Fibroblast of villous mesenchyme (primary cell): ENCODE measurements around the gene CDX1. TPM values are rescaled to one million over a fixed set of nuclear protein-coding genes. Genes with fewer than 3 reads are reported as not detected.

ENCODE experiments used
- DNase-seq: peaks from one replicate; pipeline ENCODE4 v3.0.0-alpha.2; 2010; ENCODE audit warnings: low read depth
- H3K4me3 ChIP-seq: 2 replicates; pipeline ENCODE4 v1.5.1; 2011; ENCODE audit warnings: low read depth, mild to moderate bottlenecking, low read length
- CTCF ChIP-seq: IDR thresholded peaks from 2 replicates; pipeline ENCODE4 v1.5.1; 2012; ENCODE audit warnings: low read depth, mild to moderate bottlenecking, low read length; ENCODE audit not compliant: insufficient read depth
- total RNA-seq: library from RNA; depleted of rRNA; stranded (reverse); fragments of >200 nt; gene quantifications from 2 replicates; pipeline ENCODE4 v1.2.3, GENCODE V29; 2012

Gene CDX1
- total RNA-seq, 1 donor = under 0.01 TPM

GRCh38 chr5:150203832-150204589 is 37.4 kb downstream of the CDX1 start:
- DNase-seq = no peak
- no peak overlapping the region for H3K4me3 ChIP-seq
- TF ChIP-seq CTCF = no peak

GRCh38 chr5:150204590-150204960 is 38.0 kb downstream of the CDX1 start:
- DNase-seq = no peak
- H3K4me3 ChIP-seq = no peak overlapping the region
- TF ChIP-seq CTCF = no peak

GRCh38 chr5:150206098-150206778 is 39.7 kb downstream of the CDX1 start:
- DNase-seq = no peak
- TF ChIP-seq CTCF = no peak
- H3K4me3 ChIP-seq = no peak overlapping the region

GRCh38 chr5:150206779-150207115 is 40.2 kb downstream of the CDX1 start:
- no peak for DNase-seq
- TF ChIP-seq CTCF = no peak
- H3K4me3 ChIP-seq = no peak overlapping the region

- DNase-seq = peak; percentile 44
Observed at GRCh38 chr5:150208187-150209098, 41.9 kb downstream of the CDX1 start.

More at GRCh38 chr5:150208187-150209098, 41.9 kb downstream of the CDX1 start:
- no peak overlapping the region for H3K4me3 ChIP-seq
- no peak for TF ChIP-seq CTCF
